ENCODE results near the gene MYO18B. TPM values are rescaled to one million over a fixed set of nuclear protein-coding genes. Genes with fewer than 3 reads are reported as not detected.

Gene MYO18B
- total and polyA plus RNA-seq, 2 donors (not counting 3 experiments of a cell fraction or from before 2014, with no cell fraction given), result 0.01 TPM; not detected in 1

- Histone ChIP-seq H3K4me1 (ENCODE audit: control insufficient read depth, extremely low read depth, insufficient read depth, low read length) (no peaks in the 10 kb centered on the region), H4K20me1 (replicated peaks; ENCODE audit: control insufficient read depth, extremely low read depth, insufficient read depth, low read length) (no peaks in the 10 kb centered on the region), H3K4me3 (replicated peaks in 1 of 3; ENCODE audit: insufficient read depth in 1 of 3, low read depth in 1 of 3, low read length in 3 of 3) (no peak overlapping the region), H2AFZ (ENCODE audit: low read depth, low read length) (no peak overlapping the region), H3K9ac (replicated peaks; ENCODE audit: extremely low read depth, insufficient read depth, low read length) (no peak overlapping the region), H3K4me2 (ENCODE audit: insufficient read depth, low read length) (no peak overlapping the region), H3K27ac (ENCODE audit: insufficient read depth, low read depth, low read length) (no peak overlapping the region), H3K9me1 (replicated peaks; ENCODE audit: control insufficient read depth, extremely low read depth, insufficient read depth, low read length) (no peaks in the 10 kb centered on the region), H3K79me2 (ENCODE audit: control insufficient read depth, insufficient read depth, low read length) (no peaks in the 10 kb centered on the region), H3K9me3 (replicated peaks; ENCODE audit: control insufficient read depth, insufficient read depth, low read length) (no peaks in the 10 kb centered on the region), H3K27me3 (ENCODE audit: control insufficient read depth in 2 of 2, insufficient read depth in 2 of 2, low read length in 2 of 2) (no peaks in the 10 kb centered on the region), H3K36me3 (ENCODE audit: control insufficient read depth in 2 of 2, extremely low read depth in 1 of 2, insufficient read depth in 2 of 2, low read length in 2 of 2) (no peaks in the 10 kb centered on the region)
- ChIA-PET POLR2A (no interaction called here), CTCF (no interaction called here)
- dilution Hi-C loops (cut with MboI; ENCODE audit: extremely low pct_ligation_motif_present, low sequenced_read_pairs) (no loop called here), intact Hi-C loops (cut with micrococcal nuclease) (no loop called here)
- no TSS peak for BruUV-seq (replicated peaks)
- DNase-seq (ENCODE audit: low read depth, low spot score) (no peak), FAIRE-seq (no peak)
- TF ChIP-seq GATA2 (IDR thresholded peaks at IDR 0.05; ENCODE audit: insufficient read depth, insufficient read length, low read depth, low read length) (no peak), FOS (IDR thresholded peaks at IDR 0.05; ENCODE audit: borderline replicate concordance, insufficient read depth, low read length) (no peak), EZH2 (IDR thresholded peaks at IDR 0.05; ENCODE audit: borderline replicate concordance, low read depth, low read length, severe bottlenecking) (no peak), POLR2A (IDR thresholded peaks at IDR 0.05; ENCODE audit: low read depth, low read length) (no peak), CTCF (IDR thresholded peaks at IDR 0.05; ENCODE audit: extremely low read depth in 1 of 2, insufficient read depth in 1 of 2, low read depth in 1 of 2, low read length in 2 of 2) (no peak), JUN (IDR thresholded peaks at IDR 0.05; ENCODE audit: borderline replicate concordance, insufficient read depth, insufficient read length, low read depth) (no peak), MAX (IDR thresholded peaks at IDR 0.05; ENCODE audit: insufficient read depth, insufficient read length) (no peak), MYC (IDR thresholded peaks at IDR 0.05; ENCODE audit: low read depth, low read length) (no peak), POLR2AphosphoS5 (IDR thresholded peaks at IDR 0.05; ENCODE audit: insufficient read depth, low read depth, low read length) (no peak)
Measured at GRCh38 chr22:25806579-25806978, 64.6 kb downstream of the MYO18B start.

All from endothelial cell of umbilical vein (primary cell).